SK-N-SH treated with all-trans-retinoic acid at 6 μM for 48 hours (cell line): ENCODE data around the gene RFNG.

ENCODE experiments used
- RARB ChIP-seq: fragments of 250-450 bp; sonication (Bioruptor Pico); IDR thresholded peaks from 2 replicates; pipeline ENCODE4 v1.8.0; 2021; ENCODE audit warnings: mild to moderate bottlenecking, moderate library complexity
- ZFP3 ChIP-seq: fragments of 250-450 bp; sonication (Bioruptor Pico); IDR thresholded peaks from 2 replicates; pipeline ENCODE4 v1.5.0; 2020; ENCODE audit warnings: mild to moderate bottlenecking, moderate library complexity
- ZFP30 ChIP-seq: fragments of 450-650 bp; formaldehyde crosslinking; IDR thresholded peaks from 2 replicates; pipeline ENCODE4 v1.5.0; 2022; ENCODE audit warnings: mild to moderate bottlenecking, moderate library complexity
- ZNF8 ChIP-seq: fragments of 450-650 bp; formaldehyde crosslinking; IDR thresholded peaks from 2 replicates; pipeline ENCODE4 v1.5.0; 2020; ENCODE audit warnings: mild to moderate bottlenecking, moderate library complexity
- TF ChIP-seq, protein P1 (sequence below): fragments of 250-450 bp; sonication (Bioruptor Pico); IDR thresholded peaks from 2 replicates; pipeline ENCODE4 v1.8.0; 2020; ENCODE audit warnings: mild to moderate bottlenecking, moderate library complexity, borderline replicate concordance

- TF ChIP-seq ZFP3 (no peak), ZNF8 (CRISPR knock-in tag) (no peak), RARB (CRISPR knock-in tag) (no peak), ZFP30 (CRISPR knock-in tag) (no peak)
- TF ChIP-seq, protein P1, sequence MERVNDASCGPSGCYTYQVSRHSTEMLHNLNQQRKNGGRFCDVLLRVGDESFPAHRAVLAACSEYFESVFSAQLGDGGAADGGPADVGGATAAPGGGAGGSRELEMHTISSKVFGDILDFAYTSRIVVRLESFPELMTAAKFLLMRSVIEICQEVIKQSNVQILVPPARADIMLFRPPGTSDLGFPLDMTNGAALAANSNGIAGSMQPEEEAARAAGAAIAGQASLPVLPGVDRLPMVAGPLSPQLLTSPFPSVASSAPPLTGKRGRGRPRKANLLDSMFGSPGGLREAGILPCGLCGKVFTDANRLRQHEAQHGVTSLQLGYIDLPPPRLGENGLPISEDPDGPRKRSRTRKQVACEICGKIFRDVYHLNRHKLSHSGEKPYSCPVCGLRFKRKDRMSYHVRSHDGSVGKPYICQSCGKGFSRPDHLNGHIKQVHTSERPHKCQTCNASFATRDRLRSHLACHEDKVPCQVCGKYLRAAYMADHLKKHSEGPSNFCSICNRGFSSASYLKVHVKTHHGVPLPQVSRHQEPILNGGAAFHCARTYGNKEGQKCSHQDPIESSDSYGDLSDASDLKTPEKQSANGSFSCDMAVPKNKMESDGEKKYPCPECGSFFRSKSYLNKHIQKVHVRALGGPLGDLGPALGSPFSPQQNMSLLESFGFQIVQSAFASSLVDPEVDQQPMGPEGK: no peak
Observed at GRCh38 chr17:82058230-82058854, 6.7 kb upstream of the RFNG start.
